ENCODE measurements around the gene NINL.

DNA sequence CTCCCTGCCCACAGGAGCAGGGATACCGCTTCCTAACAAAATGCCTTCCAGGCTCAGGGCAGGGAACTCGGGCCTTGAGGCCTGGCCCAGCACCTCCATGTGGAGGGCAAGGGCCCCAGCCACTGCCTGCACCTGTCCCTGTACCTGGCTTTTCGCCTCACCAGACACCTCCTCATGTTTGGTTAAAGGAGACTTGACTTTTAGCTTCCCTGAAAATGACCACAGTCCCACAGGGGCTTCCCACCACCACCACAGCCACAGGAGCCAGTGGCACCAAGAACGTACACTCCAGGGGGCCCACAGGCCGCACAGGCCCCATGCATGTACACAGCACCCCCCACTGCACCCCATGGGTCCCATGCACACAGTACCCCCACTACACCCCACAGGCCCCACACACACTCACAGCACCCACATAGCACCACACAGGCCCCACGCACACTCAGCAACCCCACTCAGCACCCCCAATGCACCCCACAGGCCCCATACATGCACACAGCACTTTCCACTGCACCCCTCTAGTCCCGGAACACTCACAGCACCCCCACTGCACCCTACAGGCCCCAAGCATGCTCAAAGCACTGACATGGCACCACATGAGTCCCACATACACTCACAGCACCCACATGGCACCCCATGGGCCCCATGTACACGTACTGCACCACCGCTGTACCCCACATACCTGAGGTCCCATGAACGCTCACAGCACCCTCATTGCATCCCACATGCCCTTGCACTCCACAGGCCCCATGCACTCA lies 91.4 kb downstream of the NINL start:
- TF ChIP-seq POLR2A (IDR thresholded peaks at IDR 0.05) = no peak
- no peak for TF ChIP-seq CTCF (IDR thresholded peaks at IDR 0.05)

Data from Peyer's patch (tissue), 4 donors.